Measurements from ENCODE around the gene FGF12. TPM values are rescaled to one million over a fixed set of nuclear protein-coding genes. Genes with fewer than 3 reads are reported as not detected.

FGF12 gene
- total and polyA plus RNA-seq, 4 donors, result 34.1 to 113 (median 78.0) TPM

DNA sequence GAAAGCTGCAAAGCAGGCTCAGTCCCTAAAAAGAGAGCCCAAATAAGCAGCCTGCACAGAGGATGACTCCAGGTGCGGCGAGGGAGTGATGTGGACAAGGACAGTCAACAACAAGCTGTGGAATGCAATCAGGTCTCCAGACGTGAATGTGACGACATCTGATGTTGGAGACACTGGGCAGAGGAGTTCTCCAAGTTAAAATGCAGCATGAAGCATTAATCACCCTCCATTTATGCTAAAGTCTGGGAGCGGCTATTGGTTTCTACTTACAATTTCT, 316.7 kb downstream of the FGF12 start:
- Histone ChIP-seq H3K4me1 (ENCODE audit: control insufficient read depth, insufficient read depth, low read length) (peaks cover 15% of the 10 kb centered on the region), H3K4me3 (ENCODE audit: low read depth, low read length) (peak overlapping the region; percentile 58), H3K27me3 (ENCODE audit: control insufficient read depth, insufficient read depth, low read length) (peaks cover 17% of the 10 kb centered on the region), H3K9me3 (ENCODE audit: control insufficient read depth, insufficient read depth, low read length) (no peaks in the 10 kb centered on the region), H3K27ac (ENCODE audit: low read depth, low read length) (no peak overlapping the region), H3K36me3 (ENCODE audit: control insufficient read depth, insufficient read depth, low read length) (no peaks in the 10 kb centered on the region)
- 66% methylated on average over 4 of the region's 5 CpGs for WGBS (ENCODE audit: insufficient coverage)
- DNase-seq (ENCODE audit: low read depth in 4 of 6, low spot score in 6 of 6), result peak in 1 of 6 donors; percentile 33

DNA sequence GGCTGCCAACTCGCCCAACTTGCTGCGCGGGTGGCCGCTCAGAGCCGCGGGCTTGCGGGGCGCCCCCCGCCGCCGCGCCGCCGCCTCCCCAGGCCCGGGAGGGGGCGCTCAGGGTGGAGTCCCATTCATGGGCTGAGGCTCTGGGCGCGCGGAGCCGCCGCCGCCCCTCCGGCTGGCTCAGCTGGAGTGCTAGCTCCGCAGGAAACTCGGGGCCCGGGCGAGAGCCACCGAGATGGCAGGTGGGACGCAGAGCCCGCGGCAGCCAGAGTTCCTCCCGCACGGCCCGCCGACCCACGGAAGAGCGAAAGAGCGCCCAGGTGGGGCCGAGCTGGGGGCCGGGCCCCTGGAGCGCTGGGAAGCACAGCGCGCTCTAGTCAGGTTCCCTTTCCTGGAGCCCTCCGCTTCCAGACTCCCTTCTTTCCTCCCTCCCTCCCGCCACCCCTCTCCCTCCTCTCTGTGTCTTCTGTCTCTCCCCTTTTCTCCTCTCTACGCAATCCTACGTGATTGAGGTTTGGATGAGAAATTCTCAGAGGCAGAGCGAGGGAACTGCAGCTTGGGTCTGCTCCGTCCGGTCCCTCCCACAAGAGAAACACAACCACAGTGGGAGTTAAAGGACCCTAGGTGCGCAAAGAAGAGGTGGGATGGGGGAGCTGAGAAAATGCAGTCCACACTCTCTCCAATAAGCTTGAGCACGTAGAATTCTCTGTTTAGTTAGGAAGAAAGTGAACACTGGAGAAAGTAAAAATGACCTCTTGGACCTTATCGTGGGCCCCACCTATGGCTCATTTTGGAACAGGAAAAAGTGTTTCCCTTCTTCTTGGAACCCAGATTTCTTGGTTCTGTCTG, 317.3 kb downstream of the FGF12 start:
- H3K9me3 ChIP-seq (ENCODE audit: control insufficient read depth, insufficient read depth, low read length), result no peaks in the 10 kb centered on the region
- peaks cover 15% of the 10 kb centered on the region for H3K4me1 ChIP-seq (ENCODE audit: control insufficient read depth, insufficient read depth, low read length)
- no peak overlapping the region for H3K27ac ChIP-seq (ENCODE audit: low read depth, low read length)
- no peaks in the 10 kb centered on the region for H3K36me3 ChIP-seq (ENCODE audit: control insufficient read depth, insufficient read depth, low read length)
- WGBS (ENCODE audit: insufficient coverage), result under 1% methylated on average over 40 of the region's 53 CpGs
- peaks cover 17% of the 10 kb centered on the region for H3K27me3 ChIP-seq (ENCODE audit: control insufficient read depth, insufficient read depth, low read length)
- DNase-seq (ENCODE audit: low read depth in 4 of 6, low spot score in 6 of 6), result peak in 2 of 6 donors; percentile 86 to 92
- H3K4me3 ChIP-seq (ENCODE audit: low read depth, low read length), result peak overlapping the region; percentile 58

DNA sequence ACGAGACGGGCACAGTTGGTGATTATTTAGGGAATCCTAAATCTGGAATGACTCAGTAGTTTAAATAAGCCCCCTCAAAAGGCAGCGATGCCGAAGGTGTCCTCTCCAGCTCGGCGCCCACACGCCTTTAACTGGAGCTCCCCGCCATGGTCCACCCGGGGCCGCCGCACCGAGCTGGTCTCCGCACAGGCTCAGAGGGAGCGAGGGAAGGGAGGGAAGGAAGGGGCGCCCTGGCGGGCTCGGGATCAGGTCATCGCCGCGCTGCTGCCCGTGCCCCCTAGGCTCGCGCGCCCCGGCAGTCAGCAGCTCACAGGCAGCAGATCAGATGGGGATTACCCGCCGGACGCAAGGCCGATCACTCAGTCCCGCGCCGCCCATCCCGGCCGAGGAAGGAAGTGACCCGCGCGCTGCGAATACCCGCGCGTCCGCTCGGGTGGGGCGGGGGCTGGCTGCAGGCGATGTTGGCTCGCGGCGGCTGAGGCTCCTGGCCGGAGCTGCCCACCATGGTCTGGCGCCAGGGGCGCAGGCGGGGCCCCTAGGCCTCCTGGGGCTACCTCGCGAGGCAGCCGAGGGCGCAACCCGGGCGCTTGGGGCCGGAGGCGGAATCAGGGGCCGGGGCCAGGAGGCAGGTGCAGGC, 318.0 kb downstream of the FGF12 start:
- Histone ChIP-seq H3K27ac (ENCODE audit: low read depth, low read length) (peak overlapping the region; percentile 29), H3K36me3 (ENCODE audit: control insufficient read depth, insufficient read depth, low read length) (no peaks in the 10 kb centered on the region), H3K4me1 (ENCODE audit: control insufficient read depth, insufficient read depth, low read length) (peaks cover 15% of the 10 kb centered on the region), H3K9me3 (ENCODE audit: control insufficient read depth, insufficient read depth, low read length) (no peaks in the 10 kb centered on the region), H3K27me3 (ENCODE audit: control insufficient read depth, insufficient read depth, low read length) (peaks cover 17% of the 10 kb centered on the region), H3K4me3 (ENCODE audit: low read depth, low read length) (peak overlapping the region; percentile 58)
- WGBS (ENCODE audit: insufficient coverage), result under 1% methylated on average over 61 of the region's 61 CpGs
- DNase-seq (ENCODE audit: low read depth in 4 of 6, low spot score in 6 of 6), result peak in 2 of 6 donors; percentile 66 to 74

DNA sequence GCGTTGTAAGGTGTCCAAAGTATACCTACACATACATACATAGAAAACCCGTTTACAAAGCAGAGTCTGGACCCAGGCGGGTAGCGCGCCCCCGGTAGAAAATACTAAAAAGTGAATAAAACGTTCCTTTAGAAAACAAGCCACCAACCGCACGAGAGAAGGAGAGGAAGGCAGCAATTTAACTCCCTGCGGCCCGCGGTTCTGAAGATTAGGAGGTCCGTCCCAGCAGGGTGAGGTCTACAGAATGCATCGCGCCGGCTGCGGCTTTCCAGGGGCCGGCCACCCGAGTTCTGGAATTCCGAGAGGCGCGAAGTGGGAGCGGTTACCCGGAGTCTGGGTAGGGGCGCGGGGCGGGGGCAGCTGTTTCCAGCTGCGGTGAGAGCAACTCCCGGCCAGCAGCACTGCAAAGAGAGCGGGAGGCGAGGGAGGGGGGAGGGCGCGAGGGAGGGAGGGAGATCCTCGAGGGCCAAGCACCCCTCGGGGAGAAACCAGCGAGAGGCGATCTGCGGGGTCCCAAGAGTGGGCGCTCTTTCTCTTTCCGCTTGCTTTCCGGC, 318.6 kb downstream of the FGF12 start:
- Histone ChIP-seq H3K27ac (ENCODE audit: low read depth, low read length) (peak overlapping the region; percentile 29), H3K4me1 (ENCODE audit: control insufficient read depth, insufficient read depth, low read length) (peaks cover 15% of the 10 kb centered on the region), H3K27me3 (ENCODE audit: control insufficient read depth, insufficient read depth, low read length) (peaks cover 17% of the 10 kb centered on the region), H3K36me3 (ENCODE audit: control insufficient read depth, insufficient read depth, low read length) (no peaks in the 10 kb centered on the region), H3K9me3 (ENCODE audit: control insufficient read depth, insufficient read depth, low read length) (no peaks in the 10 kb centered on the region), H3K4me3 (ENCODE audit: low read depth, low read length) (peak overlapping the region; percentile 58)
- peak in 2 of 6 donors; percentile 59 to 71 for DNase-seq (ENCODE audit: low read depth in 4 of 6, low spot score in 6 of 6)
- WGBS (ENCODE audit: insufficient coverage), result under 1% methylated on average over 35 of the region's 41 CpGs

DNA sequence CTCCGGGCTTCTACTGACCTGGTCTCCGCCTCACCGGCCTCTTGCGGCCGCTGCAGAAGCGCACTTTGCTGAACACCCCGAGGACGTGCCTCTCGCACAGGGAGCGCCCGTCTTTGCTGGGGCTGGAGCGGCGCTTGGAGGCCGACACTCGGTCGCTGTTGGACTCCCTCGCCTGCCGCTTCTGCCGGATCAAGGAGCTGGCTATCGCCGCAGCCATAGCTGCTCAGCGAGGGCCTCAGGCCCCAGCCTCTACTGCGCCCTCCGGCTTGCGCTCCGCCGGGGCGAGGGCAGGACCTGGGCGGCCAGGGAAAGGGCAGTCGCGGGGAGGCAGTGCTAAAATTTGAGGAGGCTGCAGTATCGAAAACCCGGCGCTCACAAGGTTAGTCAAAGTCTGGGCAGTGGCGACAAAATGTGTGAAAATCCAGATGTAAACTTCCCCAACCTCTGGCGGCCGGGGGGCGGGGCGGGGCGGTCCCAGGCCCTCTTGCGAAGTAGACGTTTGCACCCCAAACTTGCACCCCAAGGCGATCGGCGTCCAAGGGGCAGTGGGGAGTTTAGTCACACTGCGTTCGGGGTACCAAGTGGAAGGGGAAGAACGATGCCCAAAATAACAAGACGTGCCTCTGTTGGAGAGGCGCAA, 319.2 kb downstream of the FGF12 start:
- H3K27me3 ChIP-seq (ENCODE audit: control insufficient read depth, insufficient read depth, low read length), result peaks cover 15% of the 10 kb centered on the region

DNA sequence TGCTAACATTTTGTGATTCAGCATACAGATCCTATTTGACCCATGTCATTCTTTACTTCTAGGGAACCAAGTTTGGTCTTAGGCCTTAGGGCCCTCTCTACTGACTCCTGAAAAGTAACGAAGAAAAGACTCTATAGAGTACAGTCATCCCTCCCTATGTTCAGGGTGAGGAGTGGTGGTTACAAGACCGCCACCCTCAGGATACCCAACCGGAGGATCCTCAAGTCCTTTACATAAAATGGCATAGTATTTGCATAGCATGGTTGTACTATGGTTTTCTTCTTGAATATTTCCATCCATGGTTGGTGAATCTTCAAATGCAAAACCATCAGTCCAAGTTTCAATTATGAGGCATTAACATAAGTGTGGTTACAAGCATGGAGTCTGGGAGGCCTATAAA, 327.6 kb downstream of the FGF12 start:
- H3K4me1 ChIP-seq (ENCODE audit: control insufficient read depth, insufficient read depth, low read length), result no peaks in the 10 kb centered on the region
- no peak overlapping the region for H3K27ac ChIP-seq (ENCODE audit: low read depth, low read length)
- H3K9me3 ChIP-seq (ENCODE audit: control insufficient read depth, insufficient read depth, low read length), result no peaks in the 10 kb centered on the region
- H3K27me3 ChIP-seq (ENCODE audit: control insufficient read depth, insufficient read depth, low read length), result no peaks in the 10 kb centered on the region
- no peak overlapping the region for H3K4me3 ChIP-seq (ENCODE audit: low read depth, low read length)
- DNase-seq (ENCODE audit: low read depth in 4 of 6, low spot score in 6 of 6), result no peak
- H3K36me3 ChIP-seq (ENCODE audit: control insufficient read depth, insufficient read depth, low read length), result no peaks in the 10 kb centered on the region
- WGBS (ENCODE audit: insufficient coverage), result no CpG with 5 or more reads among the region's 3 CpGs

More for the DNA sequence above, 319.2 kb downstream of the FGF12 start:
- Histone ChIP-seq H3K9me3 (ENCODE audit: control insufficient read depth, insufficient read depth, low read length) (no peaks in the 10 kb centered on the region), H3K36me3 (ENCODE audit: control insufficient read depth, insufficient read depth, low read length) (no peaks in the 10 kb centered on the region), H3K27ac (ENCODE audit: low read depth, low read length) (no peak overlapping the region), H3K4me1 (ENCODE audit: control insufficient read depth, insufficient read depth, low read length) (peaks cover 15% of the 10 kb centered on the region), H3K4me3 (ENCODE audit: low read depth, low read length) (peak overlapping the region; percentile 58)
- WGBS (ENCODE audit: insufficient coverage), result 3% methylated on average over 45 of the region's 50 CpGs
- DNase-seq (ENCODE audit: low read depth in 4 of 6, low spot score in 6 of 6), result peak in 2 of 6 donors; percentile 69 to 71

DNA sequence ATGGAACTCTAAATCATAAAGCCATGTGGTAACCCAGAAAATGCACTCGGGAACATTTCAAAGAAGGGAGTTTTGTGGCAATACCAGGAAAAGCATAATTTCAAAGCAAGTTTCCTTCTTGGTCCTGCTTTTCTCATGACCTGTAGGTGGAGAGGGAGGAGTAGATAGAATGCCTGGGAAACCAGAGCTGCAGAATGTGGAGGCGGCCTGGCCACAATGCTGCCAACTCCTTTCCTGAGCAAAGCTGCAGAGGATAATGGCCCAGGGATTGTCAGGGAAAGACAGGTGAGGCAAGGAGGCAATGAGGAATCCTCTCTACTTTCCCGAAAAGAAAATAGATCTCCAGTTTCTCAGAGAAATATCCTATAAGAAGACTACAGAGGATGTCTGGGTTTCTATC, 330.3 kb downstream of the FGF12 start:
- H3K36me3 ChIP-seq (ENCODE audit: control insufficient read depth, insufficient read depth, low read length), result no peaks in the 10 kb centered on the region
- no peak for DNase-seq (ENCODE audit: low read depth in 4 of 6, low spot score in 6 of 6)
- no peak overlapping the region for H3K4me3 ChIP-seq (ENCODE audit: low read depth, low read length)
- no peaks in the 10 kb centered on the region for H3K4me1 ChIP-seq (ENCODE audit: control insufficient read depth, insufficient read depth, low read length)
- H3K9me3 ChIP-seq (ENCODE audit: control insufficient read depth, insufficient read depth, low read length), result no peaks in the 10 kb centered on the region
- no peak overlapping the region for H3K27ac ChIP-seq (ENCODE audit: low read depth, low read length)
- H3K27me3 ChIP-seq (ENCODE audit: control insufficient read depth, insufficient read depth, low read length), result no peaks in the 10 kb centered on the region
- 100% methylated on average over 2 of the region's 3 CpGs for WGBS (ENCODE audit: insufficient coverage)

DNA sequence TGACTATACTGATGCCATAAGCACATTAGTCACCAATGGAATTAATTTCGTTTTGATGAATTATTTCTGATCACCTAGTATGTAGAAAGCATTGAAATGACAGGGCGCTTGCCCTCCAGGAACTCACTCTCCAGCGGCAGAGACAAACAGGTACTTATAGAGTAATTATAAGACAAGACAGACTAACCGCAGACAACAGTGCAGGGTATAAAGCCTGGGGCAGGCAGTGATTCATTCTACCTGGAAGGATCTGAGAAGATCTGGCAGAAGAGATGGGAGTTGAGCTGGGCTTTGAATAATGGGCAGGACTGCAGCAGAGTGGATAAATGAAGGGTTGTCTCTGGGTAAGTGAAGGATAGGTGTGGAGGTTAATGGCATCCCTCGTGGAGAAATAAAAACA, 331.8 kb downstream of the FGF12 start:
- no peak overlapping the region for H3K27ac ChIP-seq (ENCODE audit: low read depth, low read length)
- no peaks in the 10 kb centered on the region for H3K27me3 ChIP-seq (ENCODE audit: control insufficient read depth, insufficient read depth, low read length)
- 100% methylated on average over 1 of the region's 5 CpGs for WGBS (ENCODE audit: insufficient coverage)
- H3K4me3 ChIP-seq (ENCODE audit: low read depth, low read length), result no peak overlapping the region
- no peak for DNase-seq (ENCODE audit: low read depth in 4 of 6, low spot score in 6 of 6)
- no peaks in the 10 kb centered on the region for H3K4me1 ChIP-seq (ENCODE audit: control insufficient read depth, insufficient read depth, low read length)
- no peaks in the 10 kb centered on the region for H3K36me3 ChIP-seq (ENCODE audit: control insufficient read depth, insufficient read depth, low read length)
- no peaks in the 10 kb centered on the region for H3K9me3 ChIP-seq (ENCODE audit: control insufficient read depth, insufficient read depth, low read length)

DNA sequence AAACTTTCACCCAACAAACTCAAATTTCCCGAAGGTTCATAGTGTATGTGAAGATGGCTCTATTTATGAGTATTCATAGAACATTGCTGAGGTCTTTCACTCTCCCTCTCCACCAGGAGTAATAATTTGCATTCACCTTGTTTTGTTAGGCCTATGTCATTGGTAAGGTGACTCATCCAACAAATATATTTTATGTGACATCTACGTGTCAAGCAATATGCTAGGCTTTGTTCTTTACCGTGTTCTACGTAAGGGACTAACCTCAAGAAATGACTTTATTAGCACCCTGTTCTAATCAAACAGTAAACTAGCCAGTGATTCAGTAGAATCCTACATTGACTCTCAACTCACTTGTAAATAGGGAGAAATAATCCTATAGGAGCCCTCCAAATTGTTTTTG, 334.4 kb downstream of the FGF12 start:
- Histone ChIP-seq H3K27me3 (ENCODE audit: control insufficient read depth, insufficient read depth, low read length) (no peaks in the 10 kb centered on the region), H3K9me3 (ENCODE audit: control insufficient read depth, insufficient read depth, low read length) (no peaks in the 10 kb centered on the region), H3K36me3 (ENCODE audit: control insufficient read depth, insufficient read depth, low read length) (no peaks in the 10 kb centered on the region), H3K4me3 (ENCODE audit: low read depth, low read length) (no peak overlapping the region), H3K4me1 (ENCODE audit: control insufficient read depth, insufficient read depth, low read length) (no peaks in the 10 kb centered on the region), H3K27ac (ENCODE audit: low read depth, low read length) (no peak overlapping the region)
- no peak for DNase-seq (ENCODE audit: low read depth in 4 of 6, low spot score in 6 of 6)
- WGBS (ENCODE audit: insufficient coverage), result no CpG with 5 or more reads among the region's 4 CpGs
